Right atrium auricular region (tissue), 2 donors: ENCODE results near the gene ANKS1B. TPM values are rescaled to one million over a fixed set of nuclear protein-coding genes. Genes with fewer than 3 reads are reported as not detected.

ENCODE experiments used
- DNase-seq: peaks from one replicate; pipeline ENCODE4 v3.0.0-alpha.2; 2019; ENCODE audit warnings: low spot score
- H3K27ac ChIP-seq, 2 donors: fragments of 200-600 bp; sonication (generic); 1 replicate in 1 of 2; 2 replicates in 1 of 2; pipeline ENCODE4 v1.5.1; 2016 to 2019
- H3K27me3 ChIP-seq, 2 donors: fragments of 200-600 bp; sonication (generic); one replicate each; pipeline versions ENCODE4 v1.5.1 to v1.6.0; 2017 to 2019
- H3K36me3 ChIP-seq: fragments of 200-600 bp; sonication (generic); one replicate; pipeline ENCODE4 v1.5.1; 2016
- H3K4me1 ChIP-seq, 2 donors: fragments of 200-600 bp; sonication (generic); one replicate each; pipeline versions ENCODE4 v1.5.1 to v1.6.0; 2017 to 2019
- H3K4me3 ChIP-seq, 2 donors: fragments of 200-600 bp; sonication (generic); 1 replicate in 1 of 2; 2 replicates in 1 of 2; pipeline ENCODE4 v1.5.1; 2017 to 2019; ENCODE audit warnings: mild to moderate bottlenecking in 1 of 2, moderate library complexity in 1 of 2
- H3K9me3 ChIP-seq, 2 donors: fragments of 200-600 bp; sonication (generic); one replicate each; pipeline ENCODE4 v1.5.1; 2019
- CTCF ChIP-seq, 2 donors: fragments of 200-600 bp; sonication (generic); IDR thresholded peaks; one replicate each; pipeline ENCODE4 v1.5.1; 2019; ENCODE audit warnings: antibody characterized with exemption in 2 of 2
- total RNA-seq, 2 donors: library from RNA; depleted of rRNA; stranded (reverse); fragments of >200 nt; gene quantifications; one replicate each; pipeline ENCODE4 v1.1.0, GENCODE V29; 2016

The ANKS1B gene
- total RNA-seq, 2 donors from 2014 or later = 2.4 to 3.1 TPM

- no peaks in the 10 kb centered on the region for H3K4me1 ChIP-seq
- TF ChIP-seq CTCF (IDR thresholded peaks at IDR 0.05) = no peak
- no peaks in the 10 kb centered on the region for H3K27me3 ChIP-seq
- DNase-seq = no peak
- no peak overlapping the region for H3K4me3 ChIP-seq
- H3K27ac ChIP-seq = no peak overlapping the region
- no peaks in the 10 kb centered on the region for H3K9me3 ChIP-seq
- H3K36me3 ChIP-seq = no peaks in the 10 kb centered on the region
These were observed 1102.2 kb downstream of the ANKS1B start for GRCh38 chr12:98882526-98882925.

- H3K9me3 ChIP-seq = no peaks in the 10 kb centered on the region
- no peak for TF ChIP-seq CTCF (IDR thresholded peaks at IDR 0.05)
- H3K4me3 ChIP-seq = no peak overlapping the region
- no peak overlapping the region for H3K27ac ChIP-seq
- no peaks in the 10 kb centered on the region for H3K27me3 ChIP-seq
- H3K4me1 ChIP-seq = no peaks in the 10 kb centered on the region
- no peak for DNase-seq
- H3K36me3 ChIP-seq = no peaks in the 10 kb centered on the region
These were observed 1111.0 kb downstream of the ANKS1B start for GRCh38 chr12:98873776-98874175.

GRCh38 chr12:98870504-98870903, 1114.2 kb downstream of the ANKS1B start:
- TF ChIP-seq CTCF (IDR thresholded peaks at IDR 0.05) = no peak
- H3K27me3 ChIP-seq = no peaks in the 10 kb centered on the region
- H3K36me3 ChIP-seq = no peaks in the 10 kb centered on the region
- H3K27ac ChIP-seq = no peak overlapping the region
- no peaks in the 10 kb centered on the region for H3K4me1 ChIP-seq
- no peak for DNase-seq
- no peak overlapping the region for H3K4me3 ChIP-seq
- H3K9me3 ChIP-seq = no peaks in the 10 kb centered on the region

GRCh38 chr12:98869886-98870503, 1114.7 kb downstream of the ANKS1B start:
- TF ChIP-seq CTCF (IDR thresholded peaks at IDR 0.05) = no peak
- DNase-seq = no peak
- no peaks in the 10 kb centered on the region for H3K27me3 ChIP-seq
- no peaks in the 10 kb centered on the region for H3K4me1 ChIP-seq
- no peaks in the 10 kb centered on the region for H3K36me3 ChIP-seq
- H3K4me3 ChIP-seq = no peak overlapping the region
- H3K9me3 ChIP-seq = no peaks in the 10 kb centered on the region
- no peak overlapping the region for H3K27ac ChIP-seq

GRCh38 chr12:98868538-98868937, 1116.2 kb downstream of the ANKS1B start:
- H3K4me3 ChIP-seq = no peak overlapping the region

More at GRCh38 chr12:98868538-98868937, 1116.2 kb downstream of the ANKS1B start:
- Histone ChIP-seq H3K27ac (no peak overlapping the region), H3K9me3 (no peaks in the 10 kb centered on the region), H3K4me1 (no peaks in the 10 kb centered on the region), H3K27me3 (no peaks in the 10 kb centered on the region), H3K36me3 (no peaks in the 10 kb centered on the region)
- no peak for DNase-seq
- no peak for TF ChIP-seq CTCF (IDR thresholded peaks at IDR 0.05)
